PC-3 (cell line): ENCODE data around the gene CFAP45. TPM values are rescaled to one million over a fixed set of nuclear protein-coding genes. Genes with fewer than 3 reads are reported as not detected.

ENCODE experiments used
- ATAC-seq: fragments of 200-7000 bp; cut with Tn5 transposase; 2 replicates; pipeline ENCODE4 v1.9.1; 2020; ENCODE audit warnings: mild to moderate bottlenecking, moderate library complexity
- BruUV-seq: library from RNA; stranded (reverse); fragments of 400-500 nt; replicated peaks from 2 replicates; lab custom pipeline; 2021; lab: Mats Ljungman, UMichigan
- CTCF ChIA-PET: fragments of 300-600 bp; sonication (Branson Sonifier 250); formaldehyde crosslinking; loops from one replicate; lab custom pipeline; 2022; ENCODE audit warnings: antibody characterized with exemption; lab: Charles Lee
- POLR2A ChIA-PET: fragments of 300-600 bp; sonication (Branson Sonifier 250); formaldehyde crosslinking; loops from one replicate; lab custom pipeline; 2022; ENCODE audit warnings: antibody characterized with exemption; ENCODE audit not compliant: unreplicated experiment; lab: Charles Lee
- DNase-seq: peaks from one replicate; pipeline ENCODE4 v3.0.0-alpha.2; 2015
- H2AFZ ChIP-seq: fragments of 300-600 bp; sonication (generic); 2 replicates; pipeline ENCODE4 v1.6.0; 2016; ENCODE audit warnings: antibody characterized with exemption, low read length
- H3F3A ChIP-seq: fragments of 300-600 bp; sonication (generic); one replicate; pipeline ENCODE4 v1.6.0; 2017; ENCODE audit warnings: antibody characterized with exemption, low read length, control low read depth, mild to moderate bottlenecking; ENCODE audit not compliant: unreplicated experiment
- H3K27ac ChIP-seq: fragments of 300-600 bp; sonication (generic); 2 replicates; pipeline ENCODE4 v1.5.1; 2016; ENCODE audit warnings: mild to moderate bottlenecking, low read length
- H3K27me3 ChIP-seq: fragments of 300-600 bp; sonication (generic); 2 replicates; pipeline ENCODE4 v1.6.1; 2016; ENCODE audit warnings: low read length, mixed read lengths
- H3K36me3 ChIP-seq: fragments of 300-600 bp; sonication (generic); 2 replicates; pipeline ENCODE4 v1.6.1; 2016; ENCODE audit warnings: low read depth, mixed run types, low read length, mixed read lengths
- H3K4me1 ChIP-seq: fragments of 300-600 bp; sonication (generic); 2 replicates; pipeline ENCODE4 v1.5.1; 2016; ENCODE audit warnings: low read length; ENCODE audit not compliant: insufficient read depth
- H3K4me2 ChIP-seq: fragments of 300-600 bp; sonication (generic); 2 replicates; pipeline ENCODE4 v1.6.0; 2016; ENCODE audit warnings: low read length
- H3K4me3 ChIP-seq: fragments of 300-600 bp; sonication (generic); 2 replicates; pipeline ENCODE4 v1.5.1; 2016; ENCODE audit warnings: mild to moderate bottlenecking, low read length, mixed read lengths
- H3K79me2 ChIP-seq: fragments of 300-600 bp; sonication (generic); 2 replicates; pipeline ENCODE4 v1.6.1; 2017; ENCODE audit warnings: low read length, mixed read lengths
- H3K9ac ChIP-seq: fragments of 300-600 bp; sonication (generic); 2 replicates; pipeline ENCODE4 v1.6.0; 2016; ENCODE audit warnings: mild to moderate bottlenecking, low read length
- H3K9me2 ChIP-seq: fragments of 300-600 bp; sonication (generic); replicated peaks from 2 replicates; pipeline ENCODE4 v1.6.1; 2016; ENCODE audit warnings: mixed run types, low read length, mixed read lengths
- H3K9me3 ChIP-seq: fragments of 300-600 bp; sonication (generic); 2 replicates; pipeline ENCODE4 v1.6.1; 2016; ENCODE audit warnings: low read length, mixed read lengths
- H4K20me1 ChIP-seq: fragments of 300-600 bp; sonication (generic); 2 replicates; pipeline ENCODE4 v1.6.1; 2016; ENCODE audit warnings: low read length, mixed read lengths
- EZH2 ChIP-seq: fragments of 300-600 bp; sonication (generic); IDR thresholded peaks from one replicate; pipeline ENCODE4 v1.6.1; 2017; ENCODE audit warnings: antibody characterized with exemption, mild to moderate bottlenecking, low read length; ENCODE audit not compliant: unreplicated experiment
- EZH2phosphoT487 ChIP-seq: fragments of 300-600 bp; sonication (generic); IDR thresholded peaks from 2 replicates; pipeline ENCODE4 v1.6.1; 2018; ENCODE audit warnings: mild to moderate bottlenecking, antibody characterized with exemption, low read length, borderline replicate concordance
- intact Hi-C: fragments of 100-400 bp; cut with micrococcal nuclease; formaldehyde crosslinking; loops from 2 replicates; pipeline ENCODE4 v1.9.0; 2023
- total RNA-seq: library from RNA; depleted of rRNA; stranded (reverse); fragments of >200 nt; gene quantifications from 2 replicates; pipeline ENCODE4 v1.2.3, GENCODE V29; 2014
- TF ChIP-seq, protein P1 (sequence below): fragments of 300-600 bp; sonication (generic); conservative IDR thresholded peaks from 2 replicates; pipeline ENCODE4 v1.5.1; 2017; ENCODE audit warnings: antibody characterized with exemption, low read depth, mild to moderate bottlenecking, low read length

The CFAP45 gene
- total RNA-seq, 1 experiment from 2014 or later = 1.6 TPM

DNA sequence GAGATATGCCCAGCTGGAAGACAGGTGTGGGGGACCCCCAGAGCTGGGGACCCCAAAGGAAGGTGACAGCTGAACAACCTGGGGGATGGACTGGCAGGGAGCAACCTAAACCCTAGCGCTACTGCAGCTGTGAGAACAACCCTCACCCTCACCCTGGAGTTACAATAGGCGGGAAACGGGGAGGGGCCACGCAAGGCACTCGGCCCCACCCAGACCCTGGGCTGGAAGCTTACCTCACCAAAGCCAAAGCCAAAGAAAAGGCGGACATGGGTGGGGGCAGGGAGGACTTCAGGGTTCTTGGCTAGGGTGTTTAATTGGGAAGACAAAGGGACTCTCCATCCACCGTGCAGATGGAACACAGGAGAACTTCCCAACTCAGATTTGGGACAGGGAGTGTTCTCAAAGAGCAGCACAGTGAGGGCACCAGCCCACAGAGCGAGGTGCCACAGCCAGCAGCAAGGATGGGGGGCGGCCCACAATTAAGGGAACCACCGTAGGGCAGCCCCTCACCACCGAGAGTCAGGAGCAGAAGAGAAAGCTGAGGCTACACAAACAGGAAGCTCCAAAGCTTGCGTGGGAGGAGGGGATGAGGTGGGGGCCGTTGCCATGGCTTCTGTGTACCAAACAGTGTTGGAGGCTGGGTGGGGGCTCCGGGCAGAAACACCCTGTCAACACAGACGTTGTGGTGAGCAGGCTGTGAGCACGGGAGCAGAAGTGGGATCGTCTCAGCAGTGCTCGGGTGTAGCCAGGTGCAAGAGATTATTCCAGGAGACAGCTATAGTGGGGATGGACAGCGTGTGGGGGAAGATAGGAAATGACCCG lies 23.4 kb upstream of the CFAP45 start:
- ATAC-seq (peak; percentile 27), DNase-seq (peak; percentile 82)
- H3K9ac ChIP-seq = peak overlapping the region; percentile 99
- peaks cover 53% of the 10 kb centered on the region for H3K36me3 ChIP-seq
- H3F3A ChIP-seq = peaks cover 6% of the 10 kb centered on the region
- H3K4me1 ChIP-seq = peaks cover 62% of the 10 kb centered on the region
- H3K4me2 ChIP-seq = peak overlapping the region; percentile 98
- H2AFZ ChIP-seq = no peak overlapping the region
- no peaks in the 10 kb centered on the region for H3K27me3 ChIP-seq
- H3K9me3 ChIP-seq = no peaks in the 10 kb centered on the region
- no peaks in the 10 kb centered on the region for H3K9me2 ChIP-seq
- TF ChIP-seq, protein P1, sequence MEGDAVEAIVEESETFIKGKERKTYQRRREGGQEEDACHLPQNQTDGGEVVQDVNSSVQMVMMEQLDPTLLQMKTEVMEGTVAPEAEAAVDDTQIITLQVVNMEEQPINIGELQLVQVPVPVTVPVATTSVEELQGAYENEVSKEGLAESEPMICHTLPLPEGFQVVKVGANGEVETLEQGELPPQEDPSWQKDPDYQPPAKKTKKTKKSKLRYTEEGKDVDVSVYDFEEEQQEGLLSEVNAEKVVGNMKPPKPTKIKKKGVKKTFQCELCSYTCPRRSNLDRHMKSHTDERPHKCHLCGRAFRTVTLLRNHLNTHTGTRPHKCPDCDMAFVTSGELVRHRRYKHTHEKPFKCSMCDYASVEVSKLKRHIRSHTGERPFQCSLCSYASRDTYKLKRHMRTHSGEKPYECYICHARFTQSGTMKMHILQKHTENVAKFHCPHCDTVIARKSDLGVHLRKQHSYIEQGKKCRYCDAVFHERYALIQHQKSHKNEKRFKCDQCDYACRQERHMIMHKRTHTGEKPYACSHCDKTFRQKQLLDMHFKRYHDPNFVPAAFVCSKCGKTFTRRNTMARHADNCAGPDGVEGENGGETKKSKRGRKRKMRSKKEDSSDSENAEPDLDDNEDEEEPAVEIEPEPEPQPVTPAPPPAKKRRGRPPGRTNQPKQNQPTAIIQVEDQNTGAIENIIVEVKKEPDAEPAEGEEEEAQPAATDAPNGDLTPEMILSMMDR = no peak
- TF ChIP-seq EZH2 (no peak), EZH2phosphoT487 (no peak)
- ChIA-PET POLR2A (interaction anchor here (0.6 to 1.7 kb wide), 3 partner anchors 9 to 42 kb away, joined by 3 to 12 read pairs (median 10); no protein-coding TSS in a partner anchor), CTCF (interaction anchor here (0.6 to 0.8 kb wide), 2 partner anchors 30 kb away, joined by 4 read pairs; no protein-coding TSS in a partner anchor)
- H4K20me1 ChIP-seq = peaks cover 58% of the 10 kb centered on the region
- peak overlapping the region; percentile 96 for H3K4me3 ChIP-seq
- peaks cover 76% of the 10 kb centered on the region for H3K79me2 ChIP-seq
- no TSS peak for BruUV-seq
- H3K27ac ChIP-seq = peak overlapping the region; percentile 99
- intact Hi-C loops = loop anchor here (1.0 to 2.0 kb wide), 3 partner anchors 7 to 27 kb away; partner anchors contain the start of gene IGSF9

DNA sequence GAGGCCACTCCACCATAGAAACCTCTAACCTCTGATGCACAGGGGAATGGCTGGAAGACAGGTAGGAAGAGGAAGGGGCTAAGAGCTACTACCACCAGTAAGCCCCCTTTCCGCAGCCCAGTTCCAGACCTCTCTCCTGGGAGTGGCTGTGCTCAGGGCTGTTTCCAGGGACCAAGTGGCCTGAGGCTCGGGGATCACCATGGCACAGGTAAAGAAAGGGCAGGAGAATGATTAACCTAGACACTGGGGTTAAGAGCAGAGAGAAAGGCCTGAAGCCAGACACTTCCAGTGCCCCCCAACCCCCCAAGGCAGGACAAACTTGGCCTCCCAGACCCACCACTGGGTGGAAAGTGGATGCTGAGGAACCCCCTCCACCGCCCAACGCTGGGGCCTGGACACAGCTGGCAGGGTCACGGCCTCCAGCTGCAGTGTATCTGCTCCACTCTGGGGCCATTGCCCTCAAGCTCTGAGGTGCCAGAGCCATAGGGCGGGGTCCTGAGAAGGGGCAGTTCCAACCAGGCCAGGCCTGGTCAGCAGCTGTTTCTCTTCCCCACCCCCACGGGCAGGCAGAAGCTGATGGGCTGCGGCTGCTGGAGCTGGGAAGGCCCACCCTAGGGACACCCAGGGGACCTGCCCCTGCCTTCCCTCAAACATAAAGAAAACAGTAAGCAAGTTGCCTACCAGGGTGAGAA lies 22.7 kb upstream of the CFAP45 start:
- no TSS peak for BruUV-seq
- POLR2A ChIA-PET = interaction anchor here (1.7 kb wide), 1 partner anchor 8 kb away, joined by 12 read pairs; no protein-coding TSS in a partner anchor
- CTCF ChIA-PET = interaction anchor here (0.8 kb wide), 1 partner anchor 30 kb away, joined by 4 read pairs; no protein-coding TSS in a partner anchor
- ATAC-seq = no peak
- peaks cover 6% of the 10 kb centered on the region for H3F3A ChIP-seq
- no peaks in the 10 kb centered on the region for H3K9me3 ChIP-seq
- TF ChIP-seq EZH2phosphoT487 (no peak), EZH2 (no peak)
- TF ChIP-seq, protein P1 = no peak
- peak overlapping the region; percentile 96 for H3K4me3 ChIP-seq
- peak overlapping the region; percentile 98 for H3K4me2 ChIP-seq
- no peaks in the 10 kb centered on the region for H3K9me2 ChIP-seq
- intact Hi-C loops = no loop called here
- peak overlapping the region; percentile 99 for H3K9ac ChIP-seq
- H3K27me3 ChIP-seq = no peaks in the 10 kb centered on the region
- no peak for DNase-seq
- H3K4me1 ChIP-seq = peaks cover 70% of the 10 kb centered on the region
- H2AFZ ChIP-seq = no peak overlapping the region
- peak overlapping the region; percentile 99 for H3K27ac ChIP-seq
- peaks cover 61% of the 10 kb centered on the region for H4K20me1 ChIP-seq
- H3K79me2 ChIP-seq = peaks cover 81% of the 10 kb centered on the region
- peaks cover 59% of the 10 kb centered on the region for H3K36me3 ChIP-seq
